Measurements from ENCODE around the gene LIMS2. TPM values are rescaled to one million over a fixed set of nuclear protein-coding genes. Genes with fewer than 3 reads are reported as not detected.

Gene LIMS2
- total and polyA plus RNA-seq, 2 experiments from 2014 or later = 1.6 to 3.5 TPM

DNA sequence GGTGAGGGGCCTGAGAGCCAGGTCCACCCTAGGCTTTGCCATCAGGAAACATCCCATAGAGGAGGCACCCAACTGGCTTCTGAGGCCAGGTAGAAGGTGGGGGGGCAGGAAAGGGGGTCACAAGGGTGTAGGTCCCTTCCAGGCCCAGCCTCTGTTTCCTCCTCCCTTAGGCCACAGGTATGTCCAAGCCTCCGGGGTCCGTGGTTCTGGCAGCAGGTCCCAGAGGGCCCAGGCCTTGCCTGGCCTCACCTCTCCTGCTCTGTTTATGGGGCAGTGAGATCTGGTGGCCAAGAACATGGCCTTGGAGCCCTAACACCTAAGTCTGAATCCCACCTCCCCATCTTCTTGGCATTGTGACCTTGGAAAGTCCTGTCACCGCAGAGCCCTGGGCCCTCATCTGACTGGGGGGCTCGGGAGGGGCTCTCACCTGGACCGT is 51.0 kb downstream of the LIMS2 start:
- TF ChIP-seq ZNF331 (CRISPR knock-in tag; IDR thresholded peaks at IDR 0.05; ENCODE audit: low read depth) (no peak), POLR2AphosphoS5 (IDR thresholded peaks at IDR 0.05; ENCODE audit: low read depth) (no peak), JUNB (IDR thresholded peaks at IDR 0.05; ENCODE audit: unreplicated experiment) (no peak), REST (IDR thresholded peaks at IDR 0.05; ENCODE audit: unreplicated experiment) (no peak), ZNF462 (CRISPR knock-in tag; IDR thresholded peaks at IDR 0.05) (no peak), NANOG (IDR thresholded peaks at IDR 0.05; ENCODE audit: borderline replicate concordance) (no peak), EZH2 (IDR thresholded peaks at IDR 0.05; ENCODE audit: low read depth, unreplicated experiment) (no peak), CREB1 (CRISPR knock-in tag; IDR thresholded peaks at IDR 0.05; ENCODE audit: low read depth) (no peak), EZH2phosphoT487 (IDR thresholded peaks at IDR 0.05; ENCODE audit: unreplicated experiment) (no peak), STAT1 (IDR thresholded peaks at IDR 0.05; ENCODE audit: unreplicated experiment) (no peak), ZNF114 (CRISPR knock-in tag; IDR thresholded peaks at IDR 0.05) (no peak)
- TF ChIP-seq, protein P1, sequence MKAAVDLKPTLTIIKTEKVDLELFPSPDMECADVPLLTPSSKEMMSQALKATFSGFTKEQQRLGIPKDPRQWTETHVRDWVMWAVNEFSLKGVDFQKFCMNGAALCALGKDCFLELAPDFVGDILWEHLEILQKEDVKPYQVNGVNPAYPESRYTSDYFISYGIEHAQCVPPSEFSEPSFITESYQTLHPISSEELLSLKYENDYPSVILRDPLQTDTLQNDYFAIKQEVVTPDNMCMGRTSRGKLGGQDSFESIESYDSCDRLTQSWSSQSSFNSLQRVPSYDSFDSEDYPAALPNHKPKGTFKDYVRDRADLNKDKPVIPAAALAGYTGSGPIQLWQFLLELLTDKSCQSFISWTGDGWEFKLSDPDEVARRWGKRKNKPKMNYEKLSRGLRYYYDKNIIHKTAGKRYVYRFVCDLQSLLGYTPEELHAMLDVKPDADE (IDR thresholded peaks at IDR 0.05) = no peak
- TF ChIP-seq, protein P2, sequence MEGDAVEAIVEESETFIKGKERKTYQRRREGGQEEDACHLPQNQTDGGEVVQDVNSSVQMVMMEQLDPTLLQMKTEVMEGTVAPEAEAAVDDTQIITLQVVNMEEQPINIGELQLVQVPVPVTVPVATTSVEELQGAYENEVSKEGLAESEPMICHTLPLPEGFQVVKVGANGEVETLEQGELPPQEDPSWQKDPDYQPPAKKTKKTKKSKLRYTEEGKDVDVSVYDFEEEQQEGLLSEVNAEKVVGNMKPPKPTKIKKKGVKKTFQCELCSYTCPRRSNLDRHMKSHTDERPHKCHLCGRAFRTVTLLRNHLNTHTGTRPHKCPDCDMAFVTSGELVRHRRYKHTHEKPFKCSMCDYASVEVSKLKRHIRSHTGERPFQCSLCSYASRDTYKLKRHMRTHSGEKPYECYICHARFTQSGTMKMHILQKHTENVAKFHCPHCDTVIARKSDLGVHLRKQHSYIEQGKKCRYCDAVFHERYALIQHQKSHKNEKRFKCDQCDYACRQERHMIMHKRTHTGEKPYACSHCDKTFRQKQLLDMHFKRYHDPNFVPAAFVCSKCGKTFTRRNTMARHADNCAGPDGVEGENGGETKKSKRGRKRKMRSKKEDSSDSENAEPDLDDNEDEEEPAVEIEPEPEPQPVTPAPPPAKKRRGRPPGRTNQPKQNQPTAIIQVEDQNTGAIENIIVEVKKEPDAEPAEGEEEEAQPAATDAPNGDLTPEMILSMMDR (conservative IDR thresholded peaks at IDR 0.05; ENCODE audit: low read depth in 2 of 2) = no peak
- Histone ChIP-seq H3K27ac (ENCODE audit: low read depth) (no peak overlapping the region), H3K27me3 (ENCODE audit: insufficient read depth) (no peaks in the 10 kb centered on the region), H4K20me1 (replicated peaks; ENCODE audit: insufficient read depth) (no peaks in the 10 kb centered on the region), H3K9me2 (ENCODE audit: insufficient read depth) (no peaks in the 10 kb centered on the region), H3F3A (replicated peaks; ENCODE audit: low read depth) (no peaks in the 10 kb centered on the region), H3K4me2 (no peak overlapping the region), H3K79me2 (replicated peaks; ENCODE audit: insufficient read depth) (no peaks in the 10 kb centered on the region), H3K36me3 (ENCODE audit: insufficient read depth) (no peaks in the 10 kb centered on the region), H3K4me3 (no peak overlapping the region), H2AFZ (no peak overlapping the region), H3K4me1 (ENCODE audit: insufficient read depth) (no peaks in the 10 kb centered on the region)
- Mint-ChIP-seq H3K4me3 (no peak overlapping the region), H3K27me3 (ENCODE audit: insufficient read depth, low read depth, poor library complexity) (peaks cover 2% of the 10 kb centered on the region), H3K36me3 (ENCODE audit: low read depth) (no peaks in the 10 kb centered on the region), H3K4me1 (peaks cover 3% of the 10 kb centered on the region; the same call in 2 of the 3 replicates), H3K27ac (peak overlapping the region; percentile 81; the same call in 1 of the 2 replicates), H3K9me3 (no peaks in the 10 kb centered on the region)
- DNase-seq (ENCODE audit: low spot score) (no peak), ATAC-seq (no peak)
